ENCODE measurements around the gene NAA16.

- no peak for TF ChIP-seq CTCF (IDR thresholded peaks at IDR 0.05)
- TF ChIP-seq POLR2A (IDR thresholded peaks at IDR 0.05), result no peak
Observed at GRCh38 chr13:41325752-41326151, 14.7 kb downstream of the NAA16 start.
